ENCODE measurements around the gene GRIP1. TPM values are rescaled to one million over a fixed set of nuclear protein-coding genes. Genes with fewer than 3 reads are reported as not detected.

GRIP1 gene
- total and polyA plus RNA-seq, 10 of the 15 experiments (the other 5 are each of a cell fraction or from before 2014, with no cell fraction given), result 0.05 to 0.85 (median 0.50) TPM; not detected in 7

GRCh38 chr12:66603981-66604479 is 74.8 kb downstream of the GRIP1 start:
- Histone ChIP-seq H3K4me1 (ENCODE audit: control insufficient read depth, insufficient read depth, low read length) (no peaks in the 10 kb centered on the region), H4K20me1 (ENCODE audit: control insufficient read depth, insufficient read depth) (no peaks in the 10 kb centered on the region), H3K36me3 (ENCODE audit: control insufficient read depth in 2 of 2, insufficient read depth in 2 of 2, low read length in 1 of 2) (no peaks in the 10 kb centered on the region; a peak in 1 of 4 replicates), H2AFZ (ENCODE audit: control insufficient read depth, low read depth, low read length) (no peak overlapping the region), H3K9me3 (replicated peaks; ENCODE audit: control insufficient read depth, insufficient read depth, low read length) (no peaks in the 10 kb centered on the region; the same call in 2 of the 3 replicates), H3K27ac (ENCODE audit: control insufficient read depth, insufficient read depth) (no peak overlapping the region), H3K4me2 (ENCODE audit: control insufficient read depth, insufficient read depth) (no peak overlapping the region), H3K79me2 (ENCODE audit: control insufficient read depth, insufficient read depth, low read length) (no peaks in the 10 kb centered on the region), H3K4me3 (no peak overlapping the region), H3K9ac (ENCODE audit: control insufficient read depth, insufficient read depth, low read length) (no peak overlapping the region), H3K27me3 (replicated peaks in 1 of 2; ENCODE audit: control insufficient read depth in 2 of 2, insufficient read depth in 2 of 2, low read length in 1 of 2) (no peaks in the 10 kb centered on the region; a peak in 2 of 4 replicates)
- ATAC-seq, result no peak
- no TSS peak for BruUV-seq (replicated peaks)
- intact Hi-C loops (cut with micrococcal nuclease; ENCODE audit: unreplicated experiment) (no loop called here), in situ Hi-C loops (cut with MboI) (no loop called here)
- CTCF ChIA-PET, result no interaction called here
- SMC1A ChIA-PET (ENCODE audit: uncharacterized antibody, unreplicated experiment), result interaction anchor here (1.2 to 1.4 kb wide), 2 partner anchors 10 to 347 kb away, joined by 3 to 4 read pairs; no protein-coding TSS in a partner anchor
- POLR2A ChIA-PET, result interaction anchor here (0.6 kb wide), 1 partner anchor 859 kb away, joined by 8 read pairs; no protein-coding TSS in a partner anchor
- no peak for DNase-seq (ENCODE audit: low read depth, low spot score)
- RAD21 ChIA-PET (ENCODE audit: unreplicated experiment), result no interaction called here
- 80% methylated on average over 3 of the region's 3 CpGs for WGBS (ENCODE audit: insufficient coverage, insufficient replicate concordance, low lambda C conversion rate, missing lambda C conversion rate)
- no peak for FAIRE-seq
- TF ChIP-seq HCFC1 (IDR thresholded peaks at IDR 0.05; ENCODE audit: low read length) (no peak), PBX3 (IDR thresholded peaks at IDR 0.05; ENCODE audit: insufficient replicate concordance, low read depth, low read length) (no peak), CBFB (IDR thresholded peaks at IDR 0.05; ENCODE audit: low read depth) (no peak), PML (IDR thresholded peaks at IDR 0.05; ENCODE audit: low read length) (no peak), GATAD2B (conservative IDR thresholded peaks at IDR 0.05; ENCODE audit: low read depth) (no peak), NFYB (IDR thresholded peaks at IDR 0.05; ENCODE audit: insufficient read depth, low read depth, low read length) (no peak), SREBF1 (IDR thresholded peaks at IDR 0.05; ENCODE audit: low read length) (no peak), PRDM15 (CRISPR knock-in tag; IDR thresholded peaks at IDR 0.05) (no peak), ZZZ3 (IDR thresholded peaks at IDR 0.05; ENCODE audit: control insufficient read depth, insufficient read length, low read depth) (no peak), CHD1 (IDR thresholded peaks at IDR 0.05; ENCODE audit: low read depth, low read length) (no peak), CREM (IDR thresholded peaks at IDR 0.05; ENCODE audit: low read depth) (no peak), NKRF (conservative IDR thresholded peaks at IDR 0.05) (no peak), IRF4 (IDR thresholded peaks at IDR 0.05; ENCODE audit: low read depth, low read length) (no peak), IKZF2 (IDR thresholded peaks at IDR 0.05) (no peak), CEBPZ (IDR thresholded peaks at IDR 0.05; ENCODE audit: low read depth, low read length) (no peak), YBX1 (IDR thresholded peaks at IDR 0.05) (no peak)

Measured in GM12878 (cell line).